ENCODE results near the gene NXPH3. TPM values are rescaled to one million over a fixed set of nuclear protein-coding genes. Genes with fewer than 3 reads are reported as not detected.
A peak's percentile ranks its signal among the peaks of the same experiment; 100 is the strongest.
"Not testable (repeated sequence)": the region's sequence is repeated elsewhere in the genome, so short reads cannot be mapped to it uniquely, and the experiment has no call there.

NXPH3 gene
- total RNA-seq (2014; rRNA removed; shearing (Covaris generic)), result 0.03 TPM in 1 of 2 replicates, not detected in the other

GRCh38 chr17:49575679-49576087, at the start of gene NXPH3:
Gene NXPH3, plus strand, starts transcription at chr17:49575871. Its CDS starts 349 bp downstream, at chr17:49576220.
- peak; percentile 65 for DNase-seq (ENCODE audit: low read depth)

GRCh38 chr17:49527927-49528651, 47.6 kb upstream of the NXPH3 start:
- no peak for DNase-seq (ENCODE audit: low read depth)

DNA sequence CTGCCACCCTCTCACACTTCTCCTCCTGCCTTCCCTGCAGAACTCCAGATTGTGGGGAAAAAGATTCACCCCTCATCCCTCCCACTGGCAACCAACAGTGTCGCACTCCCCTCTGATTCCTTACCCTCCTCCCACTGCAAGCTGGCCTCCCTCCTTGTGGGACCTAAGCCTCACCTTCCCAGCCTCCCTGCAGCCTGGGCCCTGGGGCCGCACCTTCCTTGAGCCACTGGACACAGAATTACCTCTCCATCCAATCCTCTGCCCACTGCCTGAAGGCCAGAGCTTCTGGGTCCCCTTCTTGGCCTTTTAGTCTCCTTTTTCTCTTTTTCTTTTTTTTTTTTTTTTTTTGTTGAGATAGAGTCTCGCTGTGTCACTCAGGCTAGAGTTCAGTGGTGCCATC, 46.7 kb upstream of the NXPH3 start:
- DNase-seq (ENCODE audit: low read depth), result no peak

DNA sequence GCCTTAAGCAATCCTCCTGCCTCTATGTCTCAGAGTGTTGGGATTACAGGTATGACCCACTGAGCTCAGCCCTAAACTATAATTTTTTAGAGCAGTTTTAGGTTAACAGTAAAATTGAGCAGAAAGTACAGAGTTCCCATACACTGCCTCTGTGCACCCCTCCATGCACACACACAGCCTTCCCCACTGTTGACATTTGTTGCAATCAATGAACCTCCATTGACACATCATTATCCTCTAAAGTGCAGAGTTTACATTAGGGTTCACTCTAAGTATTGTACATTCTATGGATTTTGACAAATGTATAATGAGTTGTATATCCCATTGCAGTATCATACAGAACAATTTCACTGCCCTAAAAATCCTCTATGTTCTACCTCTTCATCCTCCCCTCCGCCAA, 45.6 kb upstream of the NXPH3 start:
- no peak for DNase-seq (ENCODE audit: low read depth)

DNA sequence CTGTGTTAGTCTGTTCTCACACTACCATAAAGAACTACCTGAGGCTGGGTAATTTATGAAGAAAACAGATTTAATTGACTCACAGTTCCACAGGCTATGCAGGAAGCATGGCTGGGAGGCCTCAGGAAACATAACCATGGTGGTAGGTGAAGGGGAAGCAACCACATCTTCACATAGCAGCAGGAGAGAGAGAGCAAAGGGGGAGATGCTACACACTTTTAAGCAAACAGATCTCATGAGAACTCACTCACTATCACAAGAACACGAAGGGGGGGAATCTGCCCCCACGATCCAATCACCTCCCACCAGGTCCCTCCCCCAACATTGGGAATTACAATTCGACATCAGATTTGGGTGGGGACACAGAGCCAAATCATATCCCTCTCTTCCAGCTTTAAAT, 31.8 kb upstream of the NXPH3 start:
- no peak for DNase-seq (ENCODE audit: low read depth)

DNA sequence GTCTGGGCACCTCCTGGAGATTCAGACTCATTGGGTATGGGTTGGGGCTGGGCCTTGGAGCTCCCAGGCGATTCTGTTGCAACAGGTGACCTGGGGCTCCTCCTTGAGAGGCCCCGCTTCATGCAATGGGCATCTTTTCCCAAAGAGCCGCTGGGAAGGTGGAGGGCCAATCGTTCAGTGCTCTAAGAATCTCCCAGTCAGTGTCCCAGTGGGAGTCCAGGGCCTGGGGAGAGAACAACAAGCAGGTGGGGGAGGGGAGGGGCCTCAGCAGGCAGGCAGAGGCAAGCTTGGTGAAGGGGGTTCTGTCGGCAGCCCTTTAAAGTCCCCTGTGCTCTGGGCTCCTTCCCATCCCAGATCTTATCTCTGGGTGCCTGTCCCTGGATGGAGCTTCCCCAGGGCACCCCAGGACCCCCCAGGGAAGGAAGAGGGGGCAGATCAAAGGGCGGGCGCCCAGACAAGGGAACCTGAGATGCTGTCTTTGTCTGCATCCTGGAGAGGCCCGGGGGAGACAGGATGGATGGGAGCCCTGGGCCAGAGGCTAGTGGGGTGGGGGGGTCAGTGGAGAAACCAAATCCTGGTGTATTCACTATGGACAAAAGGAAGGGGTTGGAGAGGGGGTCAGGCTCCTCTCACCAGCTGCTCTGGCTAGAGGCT, 30.5 kb upstream of the NXPH3 start:
- no peak for DNase-seq (ENCODE audit: low read depth)

GRCh38 chr17:49545806-49546545, 29.7 kb upstream of the NXPH3 start:
- DNase-seq (ENCODE audit: low read depth), result no peak

GRCh38 chr17:49546546-49547535, 28.8 kb upstream of the NXPH3 start:
- no peak for DNase-seq (ENCODE audit: low read depth)

- no peak for DNase-seq (ENCODE audit: low read depth)
Observed at GRCh38 chr17:49547566-49547965, 28.1 kb upstream of the NXPH3 start.

DNA sequence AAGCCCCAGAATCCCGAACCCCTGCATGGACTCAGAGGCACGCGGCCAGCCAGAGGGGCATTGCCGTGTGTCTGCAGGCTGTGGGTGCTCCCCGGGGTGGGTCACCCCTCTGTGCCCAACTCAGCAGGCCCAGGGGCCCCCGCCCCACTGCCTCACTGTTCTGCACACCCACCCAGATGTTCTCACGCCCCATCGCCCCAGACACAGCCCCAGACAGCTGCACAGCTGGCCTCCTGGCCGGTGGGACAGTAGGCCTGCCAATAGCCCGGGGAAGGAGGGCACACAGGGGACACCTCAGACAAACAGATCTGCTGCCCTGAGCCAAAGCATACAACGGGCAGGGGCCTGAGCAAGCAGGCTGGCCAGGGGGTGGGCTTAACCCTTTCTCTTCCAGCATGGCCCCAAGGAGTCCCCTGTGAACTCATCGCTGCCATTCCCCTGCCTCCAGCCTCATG, 27.6 kb upstream of the NXPH3 start:
- DNase-seq (ENCODE audit: low read depth), result no peak

GRCh38 chr17:49548506-49549310, 27.0 kb upstream of the NXPH3 start:
- peak; percentile 48 for DNase-seq (ENCODE audit: low read depth)

DNA sequence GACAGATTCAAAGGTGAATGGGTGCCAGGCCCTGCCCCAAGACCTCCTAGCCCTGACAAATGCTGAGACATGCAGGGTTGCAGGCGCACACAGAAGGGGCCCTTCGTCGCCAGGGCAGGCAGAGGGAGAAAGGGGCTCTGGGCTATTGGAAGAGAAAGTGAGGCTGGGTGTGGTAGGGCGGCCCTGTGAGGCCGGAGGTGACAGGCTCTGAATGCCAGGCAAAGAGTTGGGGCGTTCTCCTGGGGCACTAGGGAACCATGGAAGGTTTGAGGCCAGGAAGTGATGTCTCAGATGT, 26.4 kb upstream of the NXPH3 start:
- no peak for DNase-seq (ENCODE audit: low read depth)

DNA sequence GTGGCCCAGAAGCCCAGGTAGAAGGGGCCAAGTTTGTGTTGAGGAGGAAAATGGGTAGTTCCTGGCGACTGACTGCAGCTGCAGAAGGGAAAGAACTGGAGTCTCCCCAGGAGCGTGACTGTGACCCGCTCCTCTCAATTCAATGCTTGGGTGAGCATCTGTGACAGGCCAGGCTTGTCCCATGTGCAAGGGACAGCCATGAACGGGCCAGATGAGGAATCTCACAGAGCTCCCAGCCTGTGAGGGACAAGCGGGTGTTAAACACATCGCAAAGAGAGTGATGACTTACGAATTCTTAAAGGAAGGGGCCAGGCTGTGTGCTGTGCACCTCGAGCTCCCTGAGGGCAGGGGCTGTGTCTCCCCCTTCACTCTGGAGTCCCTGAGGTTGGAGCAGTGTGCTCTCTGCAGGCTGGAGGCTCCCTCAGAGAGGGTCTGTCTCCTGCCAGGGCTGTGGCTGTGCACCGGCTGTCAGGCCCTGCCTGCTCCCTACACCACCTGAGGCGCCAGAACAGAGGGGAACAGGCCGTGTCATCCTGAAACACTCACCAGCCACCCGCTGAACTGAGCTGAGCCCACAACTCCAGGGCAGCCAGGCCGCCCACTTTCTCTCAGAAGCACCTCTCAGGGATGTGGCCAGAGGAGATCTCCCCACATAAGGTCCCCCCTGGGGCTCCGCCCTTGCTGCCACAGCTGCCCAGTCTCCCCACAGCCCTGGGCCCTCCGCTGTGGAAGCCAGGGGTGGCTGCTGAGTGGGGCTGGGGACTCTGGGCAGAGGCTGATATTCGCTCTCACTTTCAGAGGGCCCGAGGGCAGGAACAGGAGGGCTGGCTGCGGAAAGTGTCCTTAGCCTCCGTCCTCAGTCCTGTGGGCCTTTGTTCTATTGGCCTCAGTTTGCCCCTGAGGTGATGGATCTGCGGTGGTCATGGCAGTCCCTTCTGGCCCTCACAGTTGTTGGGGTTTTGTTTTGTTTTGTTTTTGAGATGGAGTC, 25.7 kb upstream of the NXPH3 start:
- DNase-seq (ENCODE audit: low read depth), result no peak

- DNase-seq (ENCODE audit: low read depth), result not testable (repeated sequence)
Observed at GRCh38 chr17:49550764-49551163, 24.9 kb upstream of the NXPH3 start.

GRCh38 chr17:49551221-49552069, 24.2 kb upstream of the NXPH3 start:
- DNase-seq (ENCODE audit: low read depth), result no peak

DNA sequence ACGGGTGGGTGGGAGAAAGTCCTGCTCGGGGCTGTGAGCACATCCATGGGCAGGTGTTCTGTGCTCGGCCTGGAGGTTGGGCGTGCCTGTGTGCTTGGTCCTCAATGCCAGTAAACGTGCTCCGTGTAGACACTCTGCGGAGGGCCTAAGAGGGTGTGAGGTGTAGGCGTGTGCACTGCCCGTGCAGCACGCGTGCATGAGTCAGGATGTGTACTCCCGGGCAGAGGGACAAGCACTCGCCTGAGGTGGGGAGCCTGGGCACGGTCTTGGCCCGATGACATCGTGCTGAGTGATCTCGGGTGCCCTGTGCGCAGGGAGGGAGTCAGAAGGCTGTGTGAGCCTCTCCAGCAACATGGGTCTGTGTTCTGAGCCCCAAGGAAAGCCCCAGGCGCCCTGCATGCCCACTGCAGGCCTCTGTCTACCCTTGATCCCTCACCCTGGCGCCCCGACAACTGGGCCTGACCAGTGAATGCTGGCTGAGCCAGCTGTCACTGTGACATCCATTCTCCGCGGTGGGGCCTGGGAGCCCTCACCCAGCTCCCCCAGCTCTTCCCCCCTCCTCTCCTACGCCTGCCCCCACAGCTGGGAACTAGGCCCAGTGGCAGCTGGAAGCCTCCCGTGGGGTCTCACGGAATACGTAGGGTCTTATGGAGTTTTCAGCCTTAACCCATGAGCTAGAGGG, 23.5 kb upstream of the NXPH3 start:
- DNase-seq (ENCODE audit: low read depth), result peak; percentile 42

DNA sequence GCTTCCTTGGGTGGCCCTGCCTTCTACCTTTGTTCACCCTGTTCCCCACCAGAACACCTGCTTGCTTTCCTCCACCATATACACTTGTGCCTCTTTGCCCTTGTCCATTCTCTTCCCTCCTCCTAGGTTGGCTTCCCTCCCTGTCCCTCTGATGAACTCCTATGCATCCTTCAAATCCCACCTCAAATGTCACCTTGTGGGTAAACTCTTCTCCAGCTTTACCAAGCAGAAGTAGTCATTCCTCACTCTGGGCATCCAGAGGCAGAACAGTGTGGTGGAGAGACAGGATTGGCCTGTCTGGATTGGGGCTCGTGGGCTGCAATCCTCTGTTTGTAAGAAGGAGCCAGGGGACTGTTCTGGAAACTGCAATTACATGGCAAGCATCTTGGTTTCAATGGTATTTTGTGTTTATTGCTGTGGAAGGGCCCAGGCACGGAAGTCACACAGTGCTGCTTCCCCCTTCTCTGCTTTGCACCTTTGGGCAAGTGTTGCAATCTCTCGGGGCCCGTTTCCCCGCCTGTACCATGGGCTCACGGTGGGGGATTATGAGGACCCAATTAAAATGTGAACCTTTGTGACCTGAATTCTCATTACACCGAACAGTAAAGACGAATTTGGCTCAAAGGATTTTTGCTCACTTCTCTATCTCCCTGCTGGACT, 21.9 kb upstream of the NXPH3 start:
- no peak for DNase-seq (ENCODE audit: low read depth)

All from Daoy (cell line).